PFSK-1 (cell line): ENCODE results near the gene PARVB.

ENCODE experiments used
- FOXP2 ChIP-seq: optimal IDR thresholded peaks from 2 replicates; pipeline ENCODE3; 2011; ENCODE audit warnings: borderline replicate concordance, control low read depth, inconsistent platforms; ENCODE audit not compliant: insufficient read depth; ENCODE audit errors: extremely low read length, extremely low read depth
- POLR2AphosphoS5 ChIP-seq: IDR thresholded peaks from 2 replicates; pipeline ENCODE4 v1.6.1; 2012; ENCODE audit warnings: low read depth, mild to moderate bottlenecking, control low read depth, low read length, moderate library complexity
- TAF1 ChIP-seq: IDR thresholded peaks from 2 replicates; pipeline ENCODE4 v1.6.1; 2012; ENCODE audit warnings: low read length, control low read depth, borderline replicate concordance; ENCODE audit not compliant: insufficient read depth

GRCh38 chr22:44020981-44021380, 3.1 kb upstream of the PARVB start:
- TF ChIP-seq POLR2AphosphoS5 = no peak
- TF ChIP-seq FOXP2 = no peak
- no peak for TF ChIP-seq TAF1
